Activated T-helper 17 cell treated with anti-CD3 and anti-CD28 coated beads, Interleukin-2, amount 50 U/mL, for 72 hours (primary cell): ENCODE data around the gene TP73. TPM values are rescaled to one million over a fixed set of nuclear protein-coding genes. Genes with fewer than 3 reads are reported as not detected.

ENCODE experiments used
- ATAC-seq: fragments of 150-1000 bp; cut with Tn5 transposase; replicated peaks from 2 replicates; pipeline ENCODE4 v1.10.0; 2021; ENCODE audit warnings: mild to moderate bottlenecking, moderate library complexity
- H3K27ac Mint-ChIP-seq: one replicate; pipeline ENCODE4 v1.8.0; 2022; ENCODE audit warnings: mixed read lengths
- H3K27me3 Mint-ChIP-seq: one replicate; pipeline ENCODE4 v1.8.0; 2022; ENCODE audit warnings: mixed read lengths
- H3K36me3 Mint-ChIP-seq: one replicate; pipeline ENCODE4 v1.8.0; 2022; ENCODE audit warnings: low read depth, mild to moderate bottlenecking, mixed read lengths
- H3K4me1 Mint-ChIP-seq: one replicate; pipeline ENCODE4 v1.8.0; 2022; ENCODE audit warnings: mixed read lengths
- H3K4me3 Mint-ChIP-seq: one replicate; pipeline ENCODE4 v1.8.0; 2022; ENCODE audit warnings: mild to moderate bottlenecking, mixed read lengths
- H3K9me3 Mint-ChIP-seq: one replicate; pipeline ENCODE4 v1.8.0; 2022; ENCODE audit warnings: mixed read lengths
- total RNA-seq, 2 donors: library from RNA; stranded (reverse); gene quantifications; one replicate each; pipeline ENCODE4 v1.2.3, GENCODE V29; 2022

Gene TP73
- total RNA-seq, 2 donors from 2014 or later = 0.95 to 1.1 TPM

DNA sequence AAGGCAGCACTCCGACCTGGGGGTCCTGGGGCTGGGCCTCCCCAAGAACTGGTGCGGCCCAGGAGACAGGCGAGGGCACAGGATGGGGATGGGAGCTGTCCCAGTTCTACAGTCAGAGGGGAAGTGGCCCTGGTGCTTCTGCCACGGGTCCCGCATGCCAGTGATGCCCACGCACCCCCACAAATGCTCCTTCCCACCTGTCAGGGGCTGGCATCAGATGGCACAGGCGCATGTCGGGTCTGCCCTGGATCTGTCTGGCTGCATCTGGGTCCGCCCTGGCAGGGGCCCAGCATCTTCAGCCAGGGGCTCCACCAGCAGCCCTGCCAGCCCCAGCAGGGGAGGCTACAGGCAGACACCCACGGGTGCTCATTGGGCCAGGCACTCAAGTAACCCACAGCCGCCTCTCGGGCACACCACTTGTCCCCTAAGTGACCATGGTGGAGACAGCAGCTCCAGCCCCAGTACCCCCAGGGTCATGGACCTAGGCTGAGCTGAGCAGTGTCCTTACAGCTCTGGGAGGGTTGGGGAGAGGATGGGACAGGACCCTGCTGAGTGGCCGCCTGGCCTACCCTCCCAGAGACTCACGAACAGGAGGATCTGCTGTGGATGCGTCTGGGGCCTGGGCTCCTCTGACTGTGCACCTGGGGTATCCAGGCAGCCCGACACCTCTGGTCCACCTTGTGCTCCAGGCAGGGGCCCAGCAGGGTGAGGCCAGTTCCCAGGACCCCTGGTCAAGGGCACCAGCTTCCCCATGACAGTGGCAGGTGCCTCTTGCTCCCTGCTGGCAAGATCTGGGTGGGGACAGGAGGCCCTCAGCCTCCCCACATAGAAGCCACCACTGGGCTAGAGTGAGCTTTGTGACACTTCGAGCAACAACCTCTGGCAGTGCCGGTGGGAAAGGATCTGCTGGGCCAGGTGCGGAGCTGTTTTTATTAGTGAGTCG is 125.6 kb downstream of the TP73 start:
- peaks cover 41% of the 10 kb centered on the region for H3K36me3 Mint-ChIP-seq
- H3K9me3 Mint-ChIP-seq = no peaks in the 10 kb centered on the region
- H3K27me3 Mint-ChIP-seq = no peaks in the 10 kb centered on the region
- no peak overlapping the region for H3K27ac Mint-ChIP-seq
- ATAC-seq = no peak
- H3K4me1 Mint-ChIP-seq = no peaks in the 10 kb centered on the region
- H3K4me3 Mint-ChIP-seq = no peak overlapping the region

DNA sequence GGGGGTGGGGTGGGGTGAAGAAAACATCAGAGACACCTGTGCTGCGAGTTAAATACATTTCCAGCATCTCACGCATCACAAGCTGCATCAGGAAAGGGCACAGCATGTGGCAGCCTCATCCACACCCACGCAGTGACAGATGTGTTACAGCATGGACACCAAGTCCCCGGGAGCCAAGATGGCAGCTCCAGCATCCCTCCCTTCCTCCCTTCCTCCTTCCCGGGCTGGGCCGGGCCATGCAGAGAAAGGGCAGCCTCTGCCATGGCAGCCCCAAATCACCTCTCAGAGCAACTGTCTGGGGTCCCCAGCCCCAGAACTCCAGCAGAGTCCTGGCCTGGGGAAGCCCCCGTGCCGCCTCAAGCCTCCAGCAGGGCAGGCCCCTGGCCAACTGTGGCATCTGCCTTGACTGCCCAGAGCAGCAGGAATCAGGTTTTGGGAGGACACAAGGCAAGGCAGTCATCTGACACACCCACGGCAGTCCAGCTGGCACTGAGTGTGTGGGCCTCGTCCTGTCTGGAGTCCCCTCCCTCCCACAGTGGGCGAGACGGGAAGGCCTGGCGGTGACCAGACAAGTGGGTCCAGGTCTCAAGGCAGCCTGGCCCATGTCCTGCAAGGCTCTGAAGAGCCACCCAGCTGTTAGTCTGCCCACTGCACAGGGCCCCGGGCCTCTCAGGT is 126.4 kb downstream of the TP73 start:
- Mint-ChIP-seq H3K36me3 (peaks cover 49% of the 10 kb centered on the region), H3K4me1 (no peaks in the 10 kb centered on the region), H3K27me3 (no peaks in the 10 kb centered on the region), H3K27ac (no peak overlapping the region), H3K4me3 (no peak overlapping the region), H3K9me3 (no peaks in the 10 kb centered on the region)
- no peak for ATAC-seq

DNA sequence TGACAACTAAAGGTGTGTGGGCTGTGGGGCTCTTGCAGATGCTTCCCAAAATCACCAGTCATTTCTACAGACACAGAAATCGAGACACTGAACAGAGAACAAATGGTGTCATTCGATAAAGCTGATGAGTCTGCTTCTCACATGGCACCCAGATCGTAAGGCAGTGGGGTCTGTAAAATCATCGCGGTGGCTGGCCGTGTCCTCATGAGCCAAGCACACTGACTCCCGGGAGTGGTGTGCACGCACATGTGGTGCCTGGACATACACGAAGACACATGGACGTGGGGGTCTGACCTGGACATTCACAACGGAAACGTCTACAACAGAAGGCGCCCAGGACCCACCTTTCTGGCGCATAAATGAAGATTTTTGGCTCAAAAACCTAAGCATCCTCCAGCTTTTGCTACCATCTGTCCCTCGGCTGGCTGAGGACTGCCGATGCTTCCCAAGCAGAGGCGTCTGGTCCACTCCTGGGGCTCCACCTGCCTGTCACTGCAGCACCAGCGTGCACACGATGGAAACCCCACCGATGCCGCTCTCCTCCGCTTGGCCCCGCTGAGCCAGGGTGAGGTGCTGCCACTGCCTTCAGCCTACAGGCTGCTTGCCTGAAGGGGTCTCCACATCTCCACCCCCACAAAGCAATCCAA is 127.1 kb downstream of the TP73 start:
- Mint-ChIP-seq H3K27ac (no peak overlapping the region), H3K36me3 (peaks cover 55% of the 10 kb centered on the region), H3K27me3 (no peaks in the 10 kb centered on the region), H3K4me1 (no peaks in the 10 kb centered on the region), H3K4me3 (no peak overlapping the region), H3K9me3 (no peaks in the 10 kb centered on the region)
- no peak for ATAC-seq

- Mint-ChIP-seq H3K27ac (no peak overlapping the region), H3K4me3 (no peak overlapping the region)
These were observed 127.6 kb downstream of the TP73 start for GRCh38 chr1:3779912-3780416.

DNA sequence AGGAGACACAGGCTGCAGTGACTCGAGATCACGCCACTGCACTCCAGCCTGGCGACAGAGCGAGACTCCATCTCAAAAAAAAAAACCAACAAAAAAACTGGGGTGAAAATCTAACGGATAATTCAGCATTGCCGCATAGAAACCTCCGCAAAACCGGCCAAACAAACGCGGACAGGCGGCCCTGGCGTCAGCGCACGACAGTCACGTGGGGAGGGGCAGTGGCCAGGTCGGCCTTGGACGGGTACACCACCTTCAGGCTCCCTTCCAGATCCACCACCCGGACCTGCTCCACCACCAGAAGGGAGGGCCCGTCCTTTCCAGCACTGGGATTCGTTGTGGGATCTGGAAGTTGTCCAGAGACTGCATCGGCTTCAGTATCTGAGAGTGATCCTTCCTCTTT is 128.6 kb downstream of the TP73 start:
- Mint-ChIP-seq H3K4me1 (no peaks in the 10 kb centered on the region), H3K4me3 (no peak overlapping the region), H3K36me3 (peaks cover 70% of the 10 kb centered on the region)

More at GRCh38 chr1:3779912-3780416, 127.6 kb downstream of the TP73 start:
- H3K36me3 Mint-ChIP-seq = peaks cover 61% of the 10 kb centered on the region
- ATAC-seq = no peak
- H3K27me3 Mint-ChIP-seq = no peaks in the 10 kb centered on the region
- no peaks in the 10 kb centered on the region for H3K4me1 Mint-ChIP-seq
- no peaks in the 10 kb centered on the region for H3K9me3 Mint-ChIP-seq

DNA sequence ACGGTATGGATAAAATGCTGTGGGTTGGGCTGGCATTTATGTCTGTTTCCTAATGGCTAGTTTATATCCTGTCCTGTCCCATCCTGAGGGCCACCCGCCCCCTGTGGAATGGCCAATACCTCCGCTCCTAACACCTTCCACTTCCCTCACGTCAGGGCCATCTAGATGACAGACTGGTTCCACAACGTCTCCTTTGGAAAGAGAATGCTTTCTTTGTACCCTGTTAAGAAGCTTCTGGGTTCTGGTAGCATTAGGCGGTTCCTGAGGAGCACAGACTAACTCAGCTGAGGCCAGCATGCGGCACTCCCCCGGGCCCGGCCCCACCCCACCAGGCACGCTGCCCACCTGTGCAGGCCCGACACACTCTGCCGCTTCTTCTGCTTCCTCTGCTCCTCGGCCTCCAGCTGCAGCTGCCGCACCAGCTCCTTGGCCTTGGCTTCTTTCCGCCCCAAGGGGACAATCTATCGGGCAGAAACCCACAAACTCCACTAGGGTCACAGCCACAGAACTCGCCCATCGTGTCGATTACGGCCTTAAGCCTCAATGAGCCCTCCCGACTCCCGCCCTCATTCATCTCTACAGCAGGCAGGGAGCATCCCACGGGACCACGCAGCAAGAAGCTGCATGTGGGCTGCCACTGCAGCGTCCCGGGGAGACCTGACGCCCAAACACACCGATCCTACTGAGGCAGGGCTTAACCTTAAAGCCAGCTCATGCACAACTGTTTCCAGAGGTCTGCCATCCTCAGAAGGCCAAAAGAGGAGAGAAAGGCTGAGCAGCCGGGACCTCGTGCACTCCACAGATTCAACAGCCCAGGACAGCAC is 131.5 kb downstream of the TP73 start:
- H3K36me3 Mint-ChIP-seq = peaks cover 91% of the 10 kb centered on the region
- H3K27ac Mint-ChIP-seq = no peak overlapping the region
- no peak overlapping the region for H3K4me3 Mint-ChIP-seq
- no peaks in the 10 kb centered on the region for H3K27me3 Mint-ChIP-seq
- no peak for ATAC-seq
- no peaks in the 10 kb centered on the region for H3K9me3 Mint-ChIP-seq
- peaks cover 16% of the 10 kb centered on the region for H3K4me1 Mint-ChIP-seq

More for the DNA sequence above, 128.6 kb downstream of the TP73 start:
- Mint-ChIP-seq H3K27me3 (no peaks in the 10 kb centered on the region), H3K27ac (no peak overlapping the region), H3K9me3 (no peaks in the 10 kb centered on the region)
- ATAC-seq = no peak

DNA sequence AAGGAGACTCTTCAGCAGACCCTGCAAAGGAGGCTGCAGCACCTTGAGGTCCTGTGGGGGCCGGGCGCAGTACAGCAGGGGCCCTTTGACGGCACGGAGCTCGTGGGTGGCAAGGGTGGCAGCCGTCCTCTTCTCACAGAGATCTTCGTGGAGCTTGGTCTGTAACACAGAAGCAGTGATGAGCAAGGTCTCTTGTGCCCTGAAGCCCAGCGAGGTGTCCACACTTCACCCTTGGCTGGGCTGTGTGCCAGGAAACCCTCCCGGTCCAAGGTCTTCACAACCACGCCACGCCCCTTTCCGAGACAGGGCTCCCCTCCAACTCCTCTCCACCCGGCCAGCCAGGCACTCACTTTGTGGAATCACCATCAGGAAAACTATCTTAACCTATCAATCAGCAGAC is 132.7 kb downstream of the TP73 start:
- Mint-ChIP-seq H3K36me3 (peaks cover 79% of the 10 kb centered on the region), H3K27me3 (no peaks in the 10 kb centered on the region), H3K4me1 (peaks cover 16% of the 10 kb centered on the region), H3K9me3 (no peaks in the 10 kb centered on the region), H3K27ac (no peak overlapping the region), H3K4me3 (no peak overlapping the region)
- ATAC-seq = no peak

DNA sequence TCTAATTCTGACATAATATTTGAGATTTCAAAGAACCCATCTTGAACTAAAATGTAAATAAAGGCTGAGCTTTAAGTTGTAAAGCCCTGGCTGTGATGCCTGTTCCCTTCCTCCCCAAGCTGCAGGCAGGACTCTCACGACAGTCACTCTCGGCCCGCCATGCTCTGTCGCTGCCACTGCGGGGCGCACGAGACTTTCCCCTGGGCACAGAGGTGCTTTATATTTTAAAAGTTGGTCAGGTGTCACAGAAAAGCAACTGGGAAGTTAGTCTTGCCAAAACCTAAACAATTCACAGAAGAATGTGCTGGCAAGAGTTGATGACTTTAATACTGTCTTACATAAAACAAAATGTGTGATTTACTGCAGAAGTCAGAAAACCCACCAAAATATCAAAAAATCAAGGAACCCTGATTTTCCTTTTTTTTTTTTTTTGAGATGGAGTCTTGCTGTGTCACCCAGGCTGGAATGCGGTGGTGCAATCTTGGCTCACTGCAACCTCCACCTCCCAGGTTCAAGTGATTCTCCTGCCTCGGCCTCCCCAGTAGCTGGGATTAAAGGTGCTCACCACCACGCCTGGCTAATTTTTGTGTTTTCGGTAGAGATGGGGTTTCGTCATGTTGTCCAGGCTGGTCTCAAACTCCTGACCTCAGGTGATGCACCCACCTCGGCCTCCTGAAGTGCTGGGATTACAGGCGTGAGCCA is 133.3 kb downstream of the TP73 start:
- no peak overlapping the region for H3K27ac Mint-ChIP-seq
- no peaks in the 10 kb centered on the region for H3K27me3 Mint-ChIP-seq
- H3K36me3 Mint-ChIP-seq = peaks cover 73% of the 10 kb centered on the region
- peaks cover 16% of the 10 kb centered on the region for H3K4me1 Mint-ChIP-seq
- no peaks in the 10 kb centered on the region for H3K9me3 Mint-ChIP-seq
- no peak for ATAC-seq
- no peak overlapping the region for H3K4me3 Mint-ChIP-seq

Other genes with a start within 250 kb of the TP73 start
- gene ARHGEF16, start 197.9 kb upstream of the TP73 start, total RNA-seq = under 1 TPM in 1 of 2 donors, not detected in 1; 0.16 TPM
- 1 to 10 TPM; 5.0 to 9.7 TPM for gene MEGF6, start 41.0 kb upstream of the TP73 start, total RNA-seq
- 10 to 100 TPM in 1 of 2 donors, 1 to 10 TPM in 1; 8.9 to 10.4 TPM for gene TPRG1L, start 27.5 kb upstream of the TP73 start, total RNA-seq
- gene WRAP73, start 2.4 kb upstream of the TP73 start, total RNA-seq = 10 to 100 TPM; 14.4 to 27.7 TPM
- gene CCDC27, start 99.9 kb downstream of the TP73 start, total RNA-seq = not detected
- gene SMIM1, start 120.2 kb downstream of the TP73 start, total RNA-seq = 1 to 10 TPM; 1.5 to 2.8 TPM
- 10 to 100 TPM; 26.4 to 35.9 TPM for gene LRRC47, start 144.0 kb downstream of the TP73 start, total RNA-seq
- 10 to 100 TPM; 17.8 to 39.4 TPM for gene CEP104, start 204.7 kb downstream of the TP73 start, total RNA-seq
- gene DFFB, start 205.0 kb downstream of the TP73 start, total RNA-seq = 10 to 100 TPM; 13.0 to 18.5 TPM
- 10 to 100 TPM; 25.1 to 33.2 TPM for gene C1orf174, start 247.8 kb downstream of the TP73 start, total RNA-seq